Coronary artery (tissue), 2 donors: ENCODE results near the gene TARBP1.

ENCODE experiments used
- DNase-seq: peaks from one replicate; pipeline ENCODE4 v3.0.0-alpha.2; 2017; ENCODE audit warnings: low spot score
- H3K27ac ChIP-seq, 2 donors: fragments of 200-600 bp; sonication (generic); one replicate each; pipeline ENCODE4 v1.5.1; 2016 to 2019
- H3K4me3 ChIP-seq: fragments of 200-600 bp; sonication (generic); 2 replicates; pipeline ENCODE4 v1.5.1; 2016; ENCODE audit warnings: mild to moderate bottlenecking, moderate library complexity
- CTCF ChIP-seq: fragments of 200-600 bp; sonication (generic); IDR thresholded peaks from one replicate; pipeline ENCODE4 v1.5.1; 2019; ENCODE audit warnings: antibody characterized with exemption

The TARBP1 gene

GRCh38 chr1:234478481-234479309 is at the start of gene TARBP1:
Gene TARBP1, minus strand, starts transcription at chr1:234479179. Its CDS starts 76 bp downstream, at chr1:234479103.
- no peak for TF ChIP-seq CTCF
- H3K27ac ChIP-seq: peak within 1 kb of the TSS; percentile 80 to 93
- H3K4me3 ChIP-seq: peak within 1 kb of the TSS; percentile 96
- peak; percentile 82 for DNase-seq

- Histone ChIP-seq H3K27ac (peak overlapping the region; percentile 83 to 99), H3K4me3 (peak overlapping the region; percentile 19)
- no peak for TF ChIP-seq CTCF
- no peak for DNase-seq
Measured at GRCh38 chr1:234528074-234528865, 49.3 kb upstream of the TARBP1 start.

GRCh38 chr1:234527346-234527745 is 48.4 kb upstream of the TARBP1 start:
- H3K4me3 ChIP-seq: peak overlapping the region; percentile 15
- TF ChIP-seq CTCF: no peak
- peak overlapping the region in 1 of 2 donors; percentile 29 for H3K27ac ChIP-seq
- no peak for DNase-seq

GRCh38 chr1:234526922-234527321 is 47.9 kb upstream of the TARBP1 start:
- Histone ChIP-seq H3K27ac (peak overlapping the region in 1 of 2 donors; percentile 29), H3K4me3 (peak overlapping the region; percentile 15)
- no peak for DNase-seq
- no peak for TF ChIP-seq CTCF

GRCh38 chr1:234525099-234525799 is 46.3 kb upstream of the TARBP1 start:
- DNase-seq: no peak
- TF ChIP-seq CTCF: no peak
- H3K27ac ChIP-seq: no peak overlapping the region
- no peak overlapping the region for H3K4me3 ChIP-seq

GRCh38 chr1:234521836-234522235 is 42.9 kb upstream of the TARBP1 start:
- Histone ChIP-seq H3K27ac (peak overlapping the region in 1 of 2 donors; percentile 13), H3K4me3 (no peak overlapping the region)
- no peak for TF ChIP-seq CTCF
- no peak for DNase-seq
